GM12874 (cell line): ENCODE measurements around the gene LDB3.

Source experiments
- TF ChIP-seq, protein P1 (sequence below): IDR thresholded peaks from 2 replicates; pipeline ENCODE4 v1.5.1; 2011; ENCODE audit warnings: low read depth, mild to moderate bottlenecking, control low read depth, low read length, moderate library complexity; ENCODE audit not compliant: insufficient read depth

Gene LDB3

DNA sequence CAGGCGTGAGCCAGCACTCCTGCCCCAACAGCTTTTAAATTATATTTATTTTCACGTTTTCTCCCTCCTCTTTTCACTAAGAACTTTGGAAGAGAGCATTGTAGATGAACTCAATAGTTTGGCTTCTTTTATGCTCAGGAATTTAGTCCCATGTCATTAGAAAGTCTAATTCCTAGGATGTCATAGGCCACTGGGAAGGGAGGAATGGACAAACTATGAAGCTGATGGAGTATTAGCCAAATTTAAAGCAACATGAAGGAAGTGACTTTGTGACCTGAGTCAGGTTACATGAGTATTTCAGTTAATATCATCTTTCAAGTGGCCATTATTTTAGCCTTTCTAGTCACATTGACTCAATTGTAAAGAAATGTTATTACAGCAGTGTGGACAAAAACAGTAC lies 32.0 kb upstream of the LDB3 start:
- TF ChIP-seq, protein P1, sequence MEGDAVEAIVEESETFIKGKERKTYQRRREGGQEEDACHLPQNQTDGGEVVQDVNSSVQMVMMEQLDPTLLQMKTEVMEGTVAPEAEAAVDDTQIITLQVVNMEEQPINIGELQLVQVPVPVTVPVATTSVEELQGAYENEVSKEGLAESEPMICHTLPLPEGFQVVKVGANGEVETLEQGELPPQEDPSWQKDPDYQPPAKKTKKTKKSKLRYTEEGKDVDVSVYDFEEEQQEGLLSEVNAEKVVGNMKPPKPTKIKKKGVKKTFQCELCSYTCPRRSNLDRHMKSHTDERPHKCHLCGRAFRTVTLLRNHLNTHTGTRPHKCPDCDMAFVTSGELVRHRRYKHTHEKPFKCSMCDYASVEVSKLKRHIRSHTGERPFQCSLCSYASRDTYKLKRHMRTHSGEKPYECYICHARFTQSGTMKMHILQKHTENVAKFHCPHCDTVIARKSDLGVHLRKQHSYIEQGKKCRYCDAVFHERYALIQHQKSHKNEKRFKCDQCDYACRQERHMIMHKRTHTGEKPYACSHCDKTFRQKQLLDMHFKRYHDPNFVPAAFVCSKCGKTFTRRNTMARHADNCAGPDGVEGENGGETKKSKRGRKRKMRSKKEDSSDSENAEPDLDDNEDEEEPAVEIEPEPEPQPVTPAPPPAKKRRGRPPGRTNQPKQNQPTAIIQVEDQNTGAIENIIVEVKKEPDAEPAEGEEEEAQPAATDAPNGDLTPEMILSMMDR, result no peak

DNA sequence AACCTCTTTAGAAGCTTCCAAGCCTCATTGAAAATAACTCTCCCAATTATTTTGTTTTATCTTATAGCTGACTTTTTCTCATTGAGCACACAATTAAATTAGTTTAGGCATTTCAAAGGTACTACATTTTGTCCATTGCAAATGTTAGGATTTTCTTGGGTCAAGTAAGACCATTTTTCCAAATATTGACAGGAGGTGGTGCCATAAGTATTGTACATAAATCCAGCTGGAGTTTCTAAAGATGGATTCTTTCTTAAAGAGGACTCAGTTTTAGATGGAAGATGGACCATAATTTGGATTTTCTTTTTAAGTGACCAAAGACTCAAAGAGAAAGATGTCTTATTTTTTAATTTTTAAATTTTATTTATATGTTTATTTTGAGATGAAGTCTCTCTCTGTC lies 26.3 kb upstream of the LDB3 start:
- TF ChIP-seq, protein P1, result no peak

DNA sequence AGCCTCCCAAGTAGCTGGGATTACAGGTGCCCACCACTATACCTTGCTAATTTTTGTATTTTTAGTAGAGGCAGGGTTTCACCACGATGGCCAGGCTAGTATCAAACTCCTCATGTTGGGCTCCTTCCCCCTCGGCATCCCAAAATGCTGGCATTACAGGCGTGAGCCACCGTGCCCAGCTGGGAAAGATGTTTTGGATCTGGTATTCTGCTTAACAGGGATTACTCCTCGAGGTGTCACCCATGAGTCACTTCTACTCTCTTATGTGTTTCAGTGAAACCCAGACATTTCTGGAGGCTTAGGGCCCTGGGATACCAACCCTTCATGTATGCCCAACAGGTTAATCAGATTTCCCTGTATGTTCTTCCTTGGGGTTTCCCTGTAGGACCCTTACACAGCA lies 25.8 kb upstream of the LDB3 start:
- TF ChIP-seq, protein P1, result no peak

DNA sequence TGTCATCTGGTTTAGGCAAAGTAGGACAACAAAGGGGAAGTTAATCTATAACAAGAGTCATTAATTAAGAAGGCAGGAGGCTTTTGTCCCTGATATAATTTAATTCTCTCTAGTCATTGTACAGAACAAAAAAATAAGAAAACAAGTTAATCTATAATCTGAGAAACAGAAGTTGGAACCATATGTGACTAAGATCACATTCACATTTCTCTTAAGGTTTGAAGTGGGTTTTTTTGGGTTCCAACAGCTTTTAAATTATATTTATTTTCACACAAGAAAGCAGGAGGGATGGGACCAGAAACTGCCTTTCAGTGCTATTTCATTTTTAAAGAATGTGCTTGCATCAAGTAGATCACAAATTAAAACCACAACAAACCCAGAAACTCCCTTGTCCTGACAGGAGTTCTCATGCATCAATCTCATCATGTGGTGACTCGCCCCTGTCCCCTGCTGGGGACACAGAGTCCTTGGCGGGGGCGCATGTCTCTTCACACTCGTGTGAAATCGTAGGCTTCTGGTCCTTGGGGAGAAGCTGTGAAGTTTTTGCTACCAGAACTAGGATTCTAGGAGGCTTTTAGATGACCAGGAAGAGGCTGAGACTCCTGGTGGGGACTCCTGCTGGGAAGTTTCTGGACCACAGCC lies 24.0 kb upstream of the LDB3 start:
- TF ChIP-seq, protein P1, result peak; percentile 47

DNA sequence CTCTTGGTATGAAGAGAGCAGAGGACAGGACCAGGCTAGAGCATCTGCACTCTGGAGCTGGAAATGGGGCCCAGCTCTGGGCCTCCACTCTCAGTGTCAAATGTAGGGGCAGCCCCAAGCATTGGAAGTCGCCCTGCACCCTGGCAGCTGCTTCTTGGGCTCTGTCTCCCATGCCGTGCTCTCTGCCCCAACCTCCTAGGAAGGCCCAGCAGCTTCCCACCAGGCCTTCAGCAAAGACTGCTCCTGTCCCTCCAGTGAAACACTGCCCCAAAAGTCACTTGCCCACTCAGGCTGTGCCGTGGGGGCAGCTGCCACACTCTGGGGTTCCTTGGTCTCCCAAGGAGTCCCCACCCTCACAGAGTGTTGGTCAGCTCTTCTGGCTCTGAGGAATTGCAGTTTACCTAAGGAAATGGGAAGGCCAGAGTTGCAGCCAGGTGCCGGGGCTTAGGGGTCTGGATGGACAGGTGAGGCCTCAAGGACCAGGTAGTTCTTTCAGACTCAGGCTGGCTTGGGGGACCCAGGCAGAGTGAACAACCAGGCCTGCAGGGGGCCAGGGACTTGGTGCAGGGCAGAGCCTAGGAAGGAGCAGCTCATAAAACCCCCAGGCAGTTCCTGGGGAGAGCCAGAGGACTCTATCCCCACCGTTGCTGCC lies 23.4 kb upstream of the LDB3 start:
- TF ChIP-seq, protein P1, result no peak

DNA sequence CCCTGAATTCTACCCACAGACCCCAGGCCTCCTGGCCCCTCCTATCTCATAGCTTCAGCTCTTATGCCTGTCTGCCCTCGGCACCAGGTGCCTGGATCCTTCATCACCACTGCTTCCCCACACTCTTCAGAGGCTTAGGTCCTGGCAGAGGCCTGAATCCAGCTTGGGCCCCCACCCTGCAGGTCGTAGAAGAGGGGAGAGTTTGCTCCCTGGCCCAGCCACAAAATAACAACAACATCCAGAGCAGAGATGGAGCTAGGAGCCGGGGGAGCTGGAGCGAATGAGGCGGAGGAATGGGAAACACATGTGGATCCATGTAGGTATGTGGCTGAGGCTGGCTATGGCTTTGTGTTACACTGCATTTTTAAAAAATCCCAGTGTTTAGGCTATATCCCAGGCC lies 21.8 kb upstream of the LDB3 start:
- TF ChIP-seq, protein P1, result no peak

DNA sequence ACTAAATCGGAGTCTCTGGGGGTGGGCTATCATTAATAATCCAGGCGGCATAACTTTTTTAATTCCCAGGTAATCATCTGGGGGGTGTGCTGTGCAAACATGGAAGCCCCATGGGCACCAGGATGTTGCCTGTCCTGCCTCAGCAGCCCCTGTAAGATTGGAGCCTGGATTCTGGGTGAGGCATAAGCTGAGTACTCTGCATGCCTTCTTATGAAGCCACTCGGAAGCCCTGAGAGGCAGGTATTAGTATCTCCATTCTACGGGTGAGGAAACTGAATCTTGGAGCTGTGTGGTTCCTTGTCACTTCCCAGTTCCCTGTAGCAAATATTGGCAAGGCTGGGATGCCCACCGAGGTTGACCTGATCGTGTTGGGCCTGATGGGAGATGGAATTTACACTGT lies 21.4 kb upstream of the LDB3 start:
- TF ChIP-seq, protein P1, result no peak
